GM12892 (cell line): Measurements from ENCODE around the gene NOL11.

Experiments
- POLR2A ChIP-seq: IDR thresholded peaks from 2 replicates; pipeline ENCODE4 v1.6.1; 2011; ENCODE audit warnings: low read depth, low read length, control low read depth
- POLR2AphosphoS5 ChIP-seq: IDR thresholded peaks from 2 replicates; pipeline ENCODE4 v1.6.1; 2011; ENCODE audit warnings: low read depth, low read length, control low read depth
- TAF1 ChIP-seq: IDR thresholded peaks from 2 replicates; pipeline ENCODE4 v1.6.1; 2011; ENCODE audit warnings: low read depth, mild to moderate bottlenecking, control low read depth, low read length, borderline replicate concordance

- TF ChIP-seq POLR2A, result no peak
- TF ChIP-seq POLR2AphosphoS5, result no peak
- no peak for TF ChIP-seq TAF1
These were observed 54.9 kb downstream of the NOL11 start for GRCh38 chr17:67772679-67773078.
